Measurements from ENCODE around the gene IGIP. TPM values are rescaled to one million over a fixed set of nuclear protein-coding genes. Genes with fewer than 3 reads are reported as not detected.

The IGIP gene
- total RNA-seq, 1 donor from 2014 or later = 2.4 TPM

GRCh38 chr5:140083120-140083519, 42.6 kb upstream of the IGIP start:
- Histone ChIP-seq H3K27me3 (ENCODE audit: insufficient read depth, low read length) (peaks cover 43% of the 10 kb centered on the region), H3K36me3 (ENCODE audit: insufficient read depth, low read length) (no peaks in the 10 kb centered on the region), H2AFZ (ENCODE audit: low read depth, low read length) (no peak overlapping the region), H3K9ac (ENCODE audit: low read length) (no peak overlapping the region), H3K4me1 (ENCODE audit: insufficient read depth, low read length) (no peaks in the 10 kb centered on the region), H3K27ac (ENCODE audit: low read depth, low read length) (no peak overlapping the region), H3K79me2 (ENCODE audit: insufficient read depth, low read length) (no peaks in the 10 kb centered on the region), H3K4me3 (ENCODE audit: insufficient read depth, low read depth, low read length) (no peak overlapping the region), H3K9me3 (ENCODE audit: insufficient read depth, low read depth, low read length) (no peaks in the 10 kb centered on the region), H4K20me1 (ENCODE audit: insufficient read depth, low read length) (no peaks in the 10 kb centered on the region), H3K4me2 (ENCODE audit: low read length) (no peak overlapping the region)
- Mint-ChIP-seq H3K36me3 (ENCODE audit: low read depth, unreplicated experiment) (no peaks in the 10 kb centered on the region), H3K4me1 (ENCODE audit: low read depth, unreplicated experiment) (no peaks in the 10 kb centered on the region), H3K27ac (ENCODE audit: unreplicated experiment) (no peak overlapping the region), H3K9me3 (ENCODE audit: unreplicated experiment) (no peaks in the 10 kb centered on the region), H3K4me3 (ENCODE audit: unreplicated experiment) (no peak overlapping the region), H3K27me3 (ENCODE audit: low read depth, unreplicated experiment) (peaks cover 30% of the 10 kb centered on the region)
- DNase-seq (ENCODE audit: low read depth) (no peak), FAIRE-seq (no peak)
- TF ChIP-seq CTCF (IDR thresholded peaks at IDR 0.05; ENCODE audit: insufficient read depth, low read depth, low read length) (no peak), EZH2 (IDR thresholded peaks at IDR 0.05; ENCODE audit: insufficient read depth, low read length) (no peak)

- no peaks in the 10 kb centered on the region for H3K36me3 Mint-ChIP-seq (ENCODE audit: low read depth, unreplicated experiment)
- H3K4me3 ChIP-seq (ENCODE audit: insufficient read depth, low read depth, low read length) = no peak overlapping the region
- H3K79me2 ChIP-seq (ENCODE audit: insufficient read depth, low read length) = no peaks in the 10 kb centered on the region
- no peak overlapping the region for H3K27ac Mint-ChIP-seq (ENCODE audit: unreplicated experiment)
- H2AFZ ChIP-seq (ENCODE audit: low read depth, low read length) = no peak overlapping the region
- peaks cover 43% of the 10 kb centered on the region for H3K27me3 ChIP-seq (ENCODE audit: insufficient read depth, low read length)
- no peaks in the 10 kb centered on the region for H3K9me3 Mint-ChIP-seq (ENCODE audit: unreplicated experiment)
- H3K4me1 ChIP-seq (ENCODE audit: insufficient read depth, low read length) = no peaks in the 10 kb centered on the region
- no peak overlapping the region for H3K4me2 ChIP-seq (ENCODE audit: low read length)
- no peaks in the 10 kb centered on the region for H3K9me3 ChIP-seq (ENCODE audit: insufficient read depth, low read depth, low read length)
- no peak overlapping the region for H3K27ac ChIP-seq (ENCODE audit: low read depth, low read length)
- no peaks in the 10 kb centered on the region for H3K36me3 ChIP-seq (ENCODE audit: insufficient read depth, low read length)
- no peak for DNase-seq (ENCODE audit: low read depth)
- no peak overlapping the region for H3K9ac ChIP-seq (ENCODE audit: low read length)
- no peaks in the 10 kb centered on the region for H3K4me1 Mint-ChIP-seq (ENCODE audit: low read depth, unreplicated experiment)
- H4K20me1 ChIP-seq (ENCODE audit: insufficient read depth, low read length) = no peaks in the 10 kb centered on the region
- H3K4me3 Mint-ChIP-seq (ENCODE audit: unreplicated experiment) = no peak overlapping the region
- TF ChIP-seq EZH2 (IDR thresholded peaks at IDR 0.05; ENCODE audit: insufficient read depth, low read length) = no peak
- no peak for TF ChIP-seq CTCF (IDR thresholded peaks at IDR 0.05; ENCODE audit: insufficient read depth, low read depth, low read length)
- FAIRE-seq = no peak
- H3K27me3 Mint-ChIP-seq (ENCODE audit: low read depth, unreplicated experiment) = peaks cover 30% of the 10 kb centered on the region
These were observed 42.1 kb upstream of the IGIP start for GRCh38 chr5:140083650-140084049.

- Mint-ChIP-seq H3K4me3 (ENCODE audit: unreplicated experiment) (no peak overlapping the region), H3K9me3 (ENCODE audit: unreplicated experiment) (peaks cover 6% of the 10 kb centered on the region), H3K4me1 (ENCODE audit: low read depth, unreplicated experiment) (no peaks in the 10 kb centered on the region), H3K36me3 (ENCODE audit: low read depth, unreplicated experiment) (no peaks in the 10 kb centered on the region), H3K27ac (ENCODE audit: unreplicated experiment) (no peak overlapping the region), H3K27me3 (ENCODE audit: low read depth, unreplicated experiment) (peaks cover 31% of the 10 kb centered on the region)
- H3K27me3 ChIP-seq (ENCODE audit: insufficient read depth, low read length) = peaks cover 43% of the 10 kb centered on the region
- no peak overlapping the region for H3K4me3 ChIP-seq (ENCODE audit: insufficient read depth, low read depth, low read length)
- no peaks in the 10 kb centered on the region for H3K79me2 ChIP-seq (ENCODE audit: insufficient read depth, low read length)
- no peak overlapping the region for H2AFZ ChIP-seq (ENCODE audit: low read depth, low read length)
- no peaks in the 10 kb centered on the region for H4K20me1 ChIP-seq (ENCODE audit: insufficient read depth, low read length)
- no peaks in the 10 kb centered on the region for H3K9me3 ChIP-seq (ENCODE audit: insufficient read depth, low read depth, low read length)
- no peak for DNase-seq (ENCODE audit: low read depth)
- no peak for FAIRE-seq
- no peak overlapping the region for H3K9ac ChIP-seq (ENCODE audit: low read length)
- H3K4me2 ChIP-seq (ENCODE audit: low read length) = no peak overlapping the region
- no peaks in the 10 kb centered on the region for H3K36me3 ChIP-seq (ENCODE audit: insufficient read depth, low read length)
- H3K4me1 ChIP-seq (ENCODE audit: insufficient read depth, low read length) = no peaks in the 10 kb centered on the region
- H3K27ac ChIP-seq (ENCODE audit: low read depth, low read length) = no peak overlapping the region
- TF ChIP-seq EZH2 (IDR thresholded peaks at IDR 0.05; ENCODE audit: insufficient read depth, low read length) = no peak
- TF ChIP-seq CTCF (IDR thresholded peaks at IDR 0.05; ENCODE audit: insufficient read depth, low read depth, low read length) = no peak
These were observed 41.2 kb upstream of the IGIP start for GRCh38 chr5:140084541-140084940.

Measured in astrocyte (in vitro differentiated cells and primary cell).